GM23338 (cell line): ENCODE measurements around the gene ASPRV1.

Source experiments
- CREB1 ChIP-seq: fragments of 250-450 bp; sonication (Bioruptor Pico); IDR thresholded peaks from 2 replicates; pipeline ENCODE4 v1.5.0; 2020; ENCODE audit warnings: low read depth, mild to moderate bottlenecking, moderate library complexity
- CTCF ChIP-seq, 2 experiments: fragments of 200-600 bp in 1 of 2; sonication (generic) in 1 of 2; conservative IDR thresholded peaks; 2 replicates each; pipeline versions ENCODE4 v1.5.1 to v1.6.1; 2016 to 2017; ENCODE audit warnings: antibody characterized with exemption in 2 of 2, low read depth in 2 of 2, mild to moderate bottlenecking in 2 of 2, moderate library complexity in 1 of 2
- EZH2 ChIP-seq: fragments of 200-600 bp; sonication (generic); IDR thresholded peaks from one replicate; pipeline ENCODE4 v1.8.0; 2017; ENCODE audit warnings: antibody characterized with exemption, mild to moderate bottlenecking, low read depth; ENCODE audit not compliant: unreplicated experiment
- EZH2phosphoT487 ChIP-seq: fragments of 200-600 bp; sonication (generic); IDR thresholded peaks from one replicate; pipeline ENCODE4 v1.8.1; 2018; ENCODE audit warnings: antibody characterized with exemption; ENCODE audit not compliant: unreplicated experiment
- JUNB ChIP-seq: IDR thresholded peaks from one replicate; pipeline ENCODE4 v1.6.1; 2016; ENCODE audit warnings: antibody characterized with exemption; ENCODE audit not compliant: unreplicated experiment
- NANOG ChIP-seq: IDR thresholded peaks from 2 replicates; pipeline ENCODE4 v1.6.1; 2016; ENCODE audit warnings: antibody characterized with exemption, borderline replicate concordance
- POLR2AphosphoS5 ChIP-seq: IDR thresholded peaks from 2 replicates; pipeline ENCODE4 v1.6.1; 2016; ENCODE audit warnings: antibody characterized with exemption, low read depth
- REST ChIP-seq: IDR thresholded peaks from one replicate; pipeline ENCODE4 v1.6.1; 2018; ENCODE audit warnings: antibody characterized with exemption; ENCODE audit not compliant: unreplicated experiment
- STAT1 ChIP-seq: IDR thresholded peaks from one replicate; pipeline ENCODE4 v1.6.1; 2016; ENCODE audit warnings: antibody characterized with exemption; ENCODE audit not compliant: unreplicated experiment
- ZNF114 ChIP-seq: fragments of 250-450 bp; sonication (Bioruptor Pico); IDR thresholded peaks from 2 replicates; pipeline ENCODE4 v1.5.0; 2020; ENCODE audit warnings: mild to moderate bottlenecking, moderate library complexity
- ZNF331 ChIP-seq: fragments of 250-450 bp; sonication (Bioruptor Pico); IDR thresholded peaks from 2 replicates; pipeline ENCODE4 v1.5.0; 2020; ENCODE audit warnings: low read depth, mild to moderate bottlenecking, moderate library complexity
- ZNF462 ChIP-seq: fragments of 250-450 bp; sonication (Bioruptor Pico); IDR thresholded peaks from 2 replicates; pipeline ENCODE4 v1.5.0; 2020; ENCODE audit warnings: mild to moderate bottlenecking, moderate library complexity
- TF ChIP-seq, protein P1 (sequence below): IDR thresholded peaks from 2 replicates; pipeline ENCODE4 v1.6.1; 2016; ENCODE audit warnings: antibody characterized with exemption

GRCh38 chr2:69916106-69916505 lies 45.3 kb downstream of the ASPRV1 start:
- TF ChIP-seq REST: no peak
- TF ChIP-seq CTCF (conservative IDR thresholded peaks at IDR 0.05; ENCODE audit: low read depth in 2 of 2): no peak
- no peak for TF ChIP-seq EZH2
- TF ChIP-seq POLR2AphosphoS5: no peak
- TF ChIP-seq EZH2phosphoT487: no peak
- no peak for TF ChIP-seq NANOG
- TF ChIP-seq STAT1: no peak
- TF ChIP-seq, protein P1, sequence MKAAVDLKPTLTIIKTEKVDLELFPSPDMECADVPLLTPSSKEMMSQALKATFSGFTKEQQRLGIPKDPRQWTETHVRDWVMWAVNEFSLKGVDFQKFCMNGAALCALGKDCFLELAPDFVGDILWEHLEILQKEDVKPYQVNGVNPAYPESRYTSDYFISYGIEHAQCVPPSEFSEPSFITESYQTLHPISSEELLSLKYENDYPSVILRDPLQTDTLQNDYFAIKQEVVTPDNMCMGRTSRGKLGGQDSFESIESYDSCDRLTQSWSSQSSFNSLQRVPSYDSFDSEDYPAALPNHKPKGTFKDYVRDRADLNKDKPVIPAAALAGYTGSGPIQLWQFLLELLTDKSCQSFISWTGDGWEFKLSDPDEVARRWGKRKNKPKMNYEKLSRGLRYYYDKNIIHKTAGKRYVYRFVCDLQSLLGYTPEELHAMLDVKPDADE: no peak
- no peak for TF ChIP-seq CREB1 (CRISPR knock-in tag)
- TF ChIP-seq JUNB: no peak
- TF ChIP-seq ZNF114 (CRISPR knock-in tag): no peak
- TF ChIP-seq ZNF331: no peak
- TF ChIP-seq ZNF462 (CRISPR knock-in tag): no peak
